MM.1S (cell line): Measurements from ENCODE around the gene OR2G6.
"Not testable (repeated sequence)": the region's sequence is repeated elsewhere in the genome, so short reads cannot be mapped to it uniquely, and the experiment has no call there.

Source experiments
- CTCF ChIP-seq: fragments of 300-600 bp; sonication (generic); IDR thresholded peaks from 2 replicates; pipeline ENCODE4 v1.5.1; 2016; ENCODE audit warnings: antibody characterized with exemption, low read length, mixed read lengths
- EZH2 ChIP-seq: fragments of 300-600 bp; sonication (generic); optimal IDR thresholded peaks from 2 replicates; pipeline ENCODE3; 2017; ENCODE audit warnings: low read depth, mild to moderate bottlenecking, antibody characterized with exemption, low read length, mixed read lengths
- EZH2phosphoT487 ChIP-seq: fragments of 300-600 bp; sonication (generic); IDR thresholded peaks from 2 replicates; pipeline ENCODE4 v1.6.1; 2018; ENCODE audit warnings: antibody characterized with exemption, low read length

GRCh38 chr1:248488289-248488688 lies 19.6 kb upstream of the OR2G6 start, which contains the start of gene OR2T5:
- not testable (repeated sequence) for TF ChIP-seq CTCF, EZH2phosphoT487, EZH2
